ENCODE results near the gene SCCPDH.

DNA sequence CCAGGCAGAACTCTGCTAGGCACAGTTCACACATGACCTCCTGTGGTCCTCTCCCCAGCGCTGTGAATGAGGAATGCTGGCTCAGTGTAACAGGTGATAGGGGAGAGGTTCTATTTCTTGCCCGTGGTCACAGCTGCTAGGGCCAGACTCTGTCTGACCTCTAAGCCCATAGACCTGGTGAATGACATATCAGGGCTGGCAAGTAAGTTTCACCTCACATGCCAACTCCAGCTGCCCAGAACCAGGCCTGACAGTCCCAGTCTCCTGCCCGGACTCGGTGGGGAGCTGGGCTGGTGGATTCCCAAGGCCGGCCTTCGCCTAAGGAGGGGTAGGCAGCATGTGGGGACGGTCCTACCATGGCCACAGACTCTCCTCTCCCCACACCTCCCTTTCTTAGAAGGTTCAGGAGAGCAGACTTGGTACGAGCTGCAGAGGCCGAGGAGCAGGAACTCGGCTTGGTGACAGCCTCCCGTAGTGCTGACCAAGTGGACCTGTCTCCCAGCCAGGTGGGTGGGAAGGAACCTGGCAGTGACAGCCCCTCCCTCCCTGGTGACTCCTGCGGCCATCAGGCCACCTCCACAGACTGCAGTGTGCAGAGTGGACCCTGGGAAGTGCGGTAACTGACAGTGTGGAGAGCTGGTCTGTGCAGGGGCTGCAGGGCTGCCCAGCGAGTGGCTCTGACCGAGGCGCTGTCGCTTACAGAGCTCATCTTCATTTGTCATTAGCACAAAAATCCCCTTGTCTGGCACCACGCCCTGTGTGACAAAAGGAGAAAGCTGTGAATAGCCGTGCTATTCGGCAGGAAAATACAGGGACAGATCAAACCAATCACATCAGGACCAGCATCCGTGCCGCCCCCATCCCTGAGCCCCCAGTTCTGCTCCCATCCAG is 74.6 kb downstream of the SCCPDH start:
- TF ChIP-seq, protein P1, sequence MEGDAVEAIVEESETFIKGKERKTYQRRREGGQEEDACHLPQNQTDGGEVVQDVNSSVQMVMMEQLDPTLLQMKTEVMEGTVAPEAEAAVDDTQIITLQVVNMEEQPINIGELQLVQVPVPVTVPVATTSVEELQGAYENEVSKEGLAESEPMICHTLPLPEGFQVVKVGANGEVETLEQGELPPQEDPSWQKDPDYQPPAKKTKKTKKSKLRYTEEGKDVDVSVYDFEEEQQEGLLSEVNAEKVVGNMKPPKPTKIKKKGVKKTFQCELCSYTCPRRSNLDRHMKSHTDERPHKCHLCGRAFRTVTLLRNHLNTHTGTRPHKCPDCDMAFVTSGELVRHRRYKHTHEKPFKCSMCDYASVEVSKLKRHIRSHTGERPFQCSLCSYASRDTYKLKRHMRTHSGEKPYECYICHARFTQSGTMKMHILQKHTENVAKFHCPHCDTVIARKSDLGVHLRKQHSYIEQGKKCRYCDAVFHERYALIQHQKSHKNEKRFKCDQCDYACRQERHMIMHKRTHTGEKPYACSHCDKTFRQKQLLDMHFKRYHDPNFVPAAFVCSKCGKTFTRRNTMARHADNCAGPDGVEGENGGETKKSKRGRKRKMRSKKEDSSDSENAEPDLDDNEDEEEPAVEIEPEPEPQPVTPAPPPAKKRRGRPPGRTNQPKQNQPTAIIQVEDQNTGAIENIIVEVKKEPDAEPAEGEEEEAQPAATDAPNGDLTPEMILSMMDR (IDR thresholded peaks at IDR 0.05) = no peak
- no peak for TF ChIP-seq EP300 (IDR thresholded peaks at IDR 0.05)
- no peak for TF ChIP-seq POLR2A (IDR thresholded peaks at IDR 0.05)

Data from ovary (tissue), 3 donors.